Fibroblast of lung (primary cell): Measurements from ENCODE around the gene ARMC3. TPM values are rescaled to one million over a fixed set of nuclear protein-coding genes. Genes with fewer than 3 reads are reported as not detected.

Experiments used
- DNase-seq, 2 donors: peaks; one replicate each; pipeline versions ENCODE4 v3.0.0 to v3.0.0-alpha.2; 2010; ENCODE audit warnings: low read depth in 2 of 2
- H2AFZ ChIP-seq: 2 replicates; pipeline ENCODE4 v1.5.1; 2012; ENCODE audit warnings: low read length, control low read depth, inconsistent platforms
- H3K27ac ChIP-seq: 2 replicates; pipeline ENCODE4 v1.5.1; 2011; ENCODE audit warnings: low read length, control low read depth; ENCODE audit not compliant: insufficient read depth
- H3K27me3 ChIP-seq: 2 replicates; pipeline ENCODE4 v1.5.1; 2011; ENCODE audit warnings: mild to moderate bottlenecking, low read length; ENCODE audit not compliant: control insufficient read depth, insufficient read depth
- H3K36me3 ChIP-seq: 2 replicates; pipeline ENCODE4 v1.5.1; 2011; ENCODE audit warnings: low read length; ENCODE audit not compliant: control insufficient read depth, insufficient read depth
- H3K4me1 ChIP-seq: 2 replicates; pipeline ENCODE4 v1.5.1; 2011; ENCODE audit warnings: low read length; ENCODE audit not compliant: control insufficient read depth, insufficient read depth; ENCODE audit errors: extremely low read depth
- H3K4me2 ChIP-seq: 2 replicates; pipeline ENCODE4 v1.5.1; 2011; ENCODE audit warnings: low read length, control low read depth; ENCODE audit not compliant: insufficient read depth; ENCODE audit errors: extremely low read depth
- H3K4me3 ChIP-seq, 4 experiments: fragments of 200-600 bp in 1 of 4; sonication (generic) in 1 of 4; replicated peaks in 1 of 4; 2 replicates each; pipeline ENCODE4 v1.5.1; 2011 to 2016; ENCODE audit warnings: low read length in 4 of 4, low read depth in 3 of 4, mild to moderate bottlenecking in 3 of 4, control low read depth in 2 of 4, inconsistent platforms in 1 of 4, mixed read lengths in 1 of 4; ENCODE audit not compliant: insufficient read depth in 1 of 4; ENCODE audit errors: control extremely low read depth in 1 of 4
- H3K79me2 ChIP-seq: 2 replicates; pipeline ENCODE4 v1.5.1; 2012; ENCODE audit warnings: mild to moderate bottlenecking, low read length, inconsistent platforms; ENCODE audit not compliant: control insufficient read depth, insufficient read depth
- H3K9ac ChIP-seq: 2 replicates; pipeline ENCODE4 v1.5.1; 2011; ENCODE audit warnings: mild to moderate bottlenecking, low read length, control low read depth; ENCODE audit not compliant: insufficient read depth
- H3K9me3 ChIP-seq: 2 replicates; pipeline ENCODE4 v1.5.1; 2012; ENCODE audit warnings: low read depth, low read length; ENCODE audit not compliant: control insufficient read depth, insufficient read depth
- H4K20me1 ChIP-seq: 2 replicates; pipeline ENCODE4 v1.5.1; 2011; ENCODE audit warnings: low read length; ENCODE audit not compliant: control insufficient read depth, insufficient read depth; ENCODE audit errors: extremely low read depth
- CTCF ChIP-seq, 2 donors: IDR thresholded peaks in 1 of 2; conservative IDR thresholded peaks in 1 of 2; 1 replicate in 1 of 2; 2 replicates in 1 of 2; pipeline ENCODE4 v1.5.1; 2011 to 2012; ENCODE audit warnings: low read length in 2 of 2, control low read depth in 1 of 2, inconsistent platforms in 1 of 2, low read depth in 1 of 2, mild to moderate bottlenecking in 1 of 2
- EZH2 ChIP-seq: IDR thresholded peaks from 2 replicates; pipeline ENCODE4 v1.5.1; 2012; ENCODE audit warnings: low read length, control low read depth, mild to moderate bottlenecking; ENCODE audit errors: missing control alignments
- polyA plus RNA-seq, 2 donors: library from polyadenylated mRNA; depleted of rRNA in 1 of 2; stranded (reverse) in 1 of 2; unstranded in 1 of 2; fragments of >200 nt; gene quantifications; 2 replicates each; pipeline ENCODE4 v1.2.1, GENCODE V29; 2011 to 2012; ENCODE audit warnings: missing spikeins in 1 of 2
- total RNA-seq: library from RNA; depleted of rRNA; stranded (reverse); fragments of >200 nt; gene quantifications from 2 replicates; pipeline ENCODE4 v1.2.1, GENCODE V29; 2014

ARMC3 gene
- total and polyA plus RNA-seq, 2 donors (not counting 1 experiment from before 2014, with no cell fraction given) = not detected

DNA sequence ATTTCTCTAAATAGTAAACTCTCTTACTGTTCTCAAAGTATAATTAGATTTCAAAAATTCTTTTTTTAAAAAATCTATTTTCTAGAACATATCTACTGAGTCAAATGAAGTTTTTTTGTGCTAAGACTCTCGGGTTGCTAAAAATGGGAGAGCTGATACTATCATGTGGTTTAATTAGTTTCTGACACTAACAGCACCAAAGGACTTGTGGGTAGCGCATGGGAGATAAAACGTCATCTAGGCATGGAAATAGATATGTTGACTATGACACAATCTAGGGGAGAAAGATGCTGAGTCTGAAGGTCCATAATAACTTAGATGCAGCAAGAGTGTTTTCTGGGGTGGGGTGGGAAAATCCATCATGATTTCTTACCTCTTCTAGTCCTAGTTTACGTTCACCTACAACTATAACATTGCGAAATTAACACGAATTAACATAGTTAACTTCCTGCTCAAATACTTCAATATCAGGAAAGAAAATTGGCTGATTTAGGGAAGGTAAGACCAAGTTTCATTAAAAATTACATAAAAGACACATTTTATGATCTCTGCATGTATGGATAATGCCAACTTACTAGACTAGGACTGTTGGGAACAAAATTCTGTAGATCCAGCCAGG lies 14.3 kb upstream of the ARMC3 start:
- no peak overlapping the region for H3K9ac ChIP-seq
- no peaks in the 10 kb centered on the region for H3K79me2 ChIP-seq
- H3K27ac ChIP-seq = no peak overlapping the region
- no peaks in the 10 kb centered on the region for H3K36me3 ChIP-seq
- no peaks in the 10 kb centered on the region for H3K4me1 ChIP-seq
- no peaks in the 10 kb centered on the region for H4K20me1 ChIP-seq
- no peak overlapping the region for H3K4me3 ChIP-seq
- TF ChIP-seq CTCF (conservative IDR thresholded peaks at IDR 0.05 in 1 of 2, IDR thresholded peaks at IDR 0.05 in 1 of 2; ENCODE audit: low read depth in 1 of 2, low read length in 2 of 2) = no peak
- TF ChIP-seq EZH2 = no peak
- H3K4me2 ChIP-seq = no peak overlapping the region
- H3K27me3 ChIP-seq = no peaks in the 10 kb centered on the region
- H3K9me3 ChIP-seq = no peaks in the 10 kb centered on the region
- no peak overlapping the region for H2AFZ ChIP-seq
- no peak for DNase-seq

- no peaks in the 10 kb centered on the region for H3K79me2 ChIP-seq
- no peak overlapping the region for H3K4me2 ChIP-seq
- H3K9ac ChIP-seq = no peak overlapping the region
- H3K27ac ChIP-seq = no peak overlapping the region
- no peak overlapping the region for H2AFZ ChIP-seq
- no peak overlapping the region for H3K4me3 ChIP-seq
- no peaks in the 10 kb centered on the region for H3K9me3 ChIP-seq
- H4K20me1 ChIP-seq = no peaks in the 10 kb centered on the region
- no peak for TF ChIP-seq CTCF (conservative IDR thresholded peaks at IDR 0.05 in 1 of 2, IDR thresholded peaks at IDR 0.05 in 1 of 2; ENCODE audit: low read depth in 1 of 2, low read length in 2 of 2)
- no peak for TF ChIP-seq EZH2
- no peaks in the 10 kb centered on the region for H3K27me3 ChIP-seq
- no peak for DNase-seq
- no peaks in the 10 kb centered on the region for H3K36me3 ChIP-seq
- no peaks in the 10 kb centered on the region for H3K4me1 ChIP-seq
These were observed 12.5 kb upstream of the ARMC3 start for GRCh38 chr10:22915314-22915713.

GRCh38 chr10:22925088-22925487 lies 2.8 kb upstream of the ARMC3 start:
- DNase-seq = no peak
- Histone ChIP-seq H3K9ac (no peak overlapping the region), H3K36me3 (no peaks in the 10 kb centered on the region), H3K4me2 (no peak overlapping the region), H3K27ac (no peak overlapping the region), H3K27me3 (peaks cover 6% of the 10 kb centered on the region), H3K4me1 (no peaks in the 10 kb centered on the region), H4K20me1 (no peaks in the 10 kb centered on the region), H2AFZ (no peak overlapping the region), H3K79me2 (no peaks in the 10 kb centered on the region), H3K9me3 (no peaks in the 10 kb centered on the region), H3K4me3 (no peak overlapping the region)
- TF ChIP-seq CTCF (conservative IDR thresholded peaks at IDR 0.05 in 1 of 2, IDR thresholded peaks at IDR 0.05 in 1 of 2; ENCODE audit: low read depth in 1 of 2, low read length in 2 of 2) (no peak), EZH2 (no peak)
